ENCODE results near the gene TBC1D16.

TBC1D16 gene

DNA sequence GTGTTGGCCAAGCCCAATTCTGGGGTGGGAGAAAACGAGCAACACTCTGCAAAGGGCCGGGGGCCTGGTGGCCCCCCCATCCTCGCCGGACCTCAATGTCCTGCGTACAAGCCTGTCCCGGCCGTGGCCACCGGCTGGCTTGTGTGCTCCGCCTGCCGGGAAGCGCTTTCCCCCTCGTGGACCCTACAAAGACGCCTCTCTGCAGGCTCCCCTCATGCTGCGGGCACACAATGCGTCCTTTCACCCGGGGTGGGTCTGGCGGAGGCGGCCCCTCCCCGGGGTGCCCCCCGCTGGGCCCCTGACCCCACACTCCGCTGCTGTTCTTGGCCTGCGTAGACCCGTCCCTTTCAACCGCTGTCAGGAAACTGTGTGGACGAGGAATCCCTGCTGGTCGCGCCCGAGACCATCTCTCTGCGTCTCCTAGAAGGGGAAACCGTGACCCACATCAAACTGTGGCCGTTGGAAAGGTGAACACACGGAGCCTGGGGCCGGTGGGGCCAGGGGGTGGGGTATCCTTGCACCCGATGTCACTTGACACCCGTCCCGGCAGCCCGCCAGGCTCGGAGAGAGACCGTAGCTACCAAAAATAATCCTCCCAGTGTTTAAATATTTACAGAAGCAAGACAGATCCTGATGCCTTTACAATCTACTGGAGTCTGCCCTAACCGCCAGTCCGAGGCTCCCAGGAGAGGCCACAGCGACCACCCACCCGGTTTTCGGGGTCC is 43.6 kb downstream of the TBC1D16 start:
- Histone ChIP-seq H3K27me3 (ENCODE audit: control insufficient read depth, insufficient read depth, low read length) (no peaks in the 10 kb centered on the region), H3K9ac (ENCODE audit: low read length) (no peak overlapping the region), H3K36me3 (ENCODE audit: control insufficient read depth, insufficient read depth, low read length) (no peaks in the 10 kb centered on the region), H3K27ac (ENCODE audit: low read depth, low read length) (no peak overlapping the region), H3K4me3 (ENCODE audit: low read length) (peak overlapping the region; percentile 65), H3K4me1 (ENCODE audit: control insufficient read depth, insufficient read depth, low read length) (peaks cover 18% of the 10 kb centered on the region)

DNA sequence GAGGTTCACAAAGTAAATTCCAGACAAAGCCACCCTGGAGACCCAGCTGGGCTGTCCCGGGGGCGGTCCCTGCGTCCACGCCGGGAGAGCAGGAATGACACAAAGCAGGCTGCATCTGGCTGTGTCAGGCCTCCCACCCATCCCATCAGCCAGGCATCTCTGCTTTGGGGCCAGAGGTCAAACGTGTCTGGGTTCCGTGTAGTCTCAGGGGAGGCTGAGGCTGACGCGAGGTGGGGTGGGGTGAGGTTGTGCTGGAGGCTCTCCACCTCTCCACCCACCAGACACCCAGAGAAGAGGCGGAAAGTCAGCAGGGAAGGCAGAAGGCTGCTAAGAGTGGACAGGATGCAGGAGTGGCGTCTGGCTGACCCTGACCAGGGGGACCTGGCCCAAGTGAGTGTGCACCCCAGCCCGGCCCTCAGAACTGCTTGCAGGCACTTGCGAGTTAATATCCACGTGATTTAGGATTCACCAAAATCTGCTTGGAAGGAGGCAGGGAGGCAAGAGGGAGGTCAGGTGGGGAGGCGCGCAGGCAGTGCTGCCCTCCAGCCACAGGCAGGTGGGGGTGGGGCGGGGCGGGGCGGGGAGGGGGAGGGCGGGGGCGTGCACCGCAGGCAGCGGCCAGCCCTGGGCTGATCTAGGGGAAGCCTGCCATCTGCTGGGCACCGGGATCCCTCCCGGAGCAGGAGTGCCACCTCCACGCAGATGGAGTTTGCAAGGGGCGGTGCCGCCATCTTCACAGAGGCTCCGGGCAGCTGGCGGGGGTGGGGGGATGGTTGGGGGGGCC is 44.3 kb downstream of the TBC1D16 start:
- Histone ChIP-seq H3K9ac (ENCODE audit: low read length) (no peak overlapping the region), H3K4me3 (ENCODE audit: low read length) (peak overlapping the region; percentile 65), H3K27ac (ENCODE audit: low read depth, low read length) (no peak overlapping the region), H3K4me1 (ENCODE audit: control insufficient read depth, insufficient read depth, low read length) (peaks cover 18% of the 10 kb centered on the region), H3K36me3 (ENCODE audit: control insufficient read depth, insufficient read depth, low read length) (no peaks in the 10 kb centered on the region), H3K27me3 (ENCODE audit: control insufficient read depth, insufficient read depth, low read length) (no peaks in the 10 kb centered on the region)

DNA sequence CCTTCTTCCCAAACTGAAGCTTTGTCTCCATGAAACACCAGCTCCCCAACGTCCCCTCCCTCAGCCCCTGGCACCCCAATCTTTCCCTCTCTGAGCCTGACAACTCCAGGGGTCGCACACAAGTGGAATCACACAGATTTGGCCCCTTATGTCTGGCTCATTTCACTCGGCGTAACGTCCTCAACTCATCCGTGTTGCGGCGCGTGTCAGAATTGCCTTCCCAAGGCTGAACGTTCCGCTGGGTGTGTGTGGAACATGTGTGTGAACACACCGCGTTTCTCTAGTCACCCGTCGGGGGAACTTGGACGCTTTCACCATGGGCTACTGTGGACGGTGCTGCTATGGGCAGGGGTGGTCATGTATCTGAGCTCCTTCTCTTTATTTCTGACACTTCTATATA is 45.0 kb downstream of the TBC1D16 start:
- Histone ChIP-seq H3K27ac (ENCODE audit: low read depth, low read length) (no peak overlapping the region), H3K4me1 (ENCODE audit: control insufficient read depth, insufficient read depth, low read length) (peaks cover 18% of the 10 kb centered on the region), H3K9ac (ENCODE audit: low read length) (no peak overlapping the region), H3K4me3 (ENCODE audit: low read length) (no peak overlapping the region), H3K27me3 (ENCODE audit: control insufficient read depth, insufficient read depth, low read length) (no peaks in the 10 kb centered on the region), H3K36me3 (ENCODE audit: control insufficient read depth, insufficient read depth, low read length) (no peaks in the 10 kb centered on the region)

DNA sequence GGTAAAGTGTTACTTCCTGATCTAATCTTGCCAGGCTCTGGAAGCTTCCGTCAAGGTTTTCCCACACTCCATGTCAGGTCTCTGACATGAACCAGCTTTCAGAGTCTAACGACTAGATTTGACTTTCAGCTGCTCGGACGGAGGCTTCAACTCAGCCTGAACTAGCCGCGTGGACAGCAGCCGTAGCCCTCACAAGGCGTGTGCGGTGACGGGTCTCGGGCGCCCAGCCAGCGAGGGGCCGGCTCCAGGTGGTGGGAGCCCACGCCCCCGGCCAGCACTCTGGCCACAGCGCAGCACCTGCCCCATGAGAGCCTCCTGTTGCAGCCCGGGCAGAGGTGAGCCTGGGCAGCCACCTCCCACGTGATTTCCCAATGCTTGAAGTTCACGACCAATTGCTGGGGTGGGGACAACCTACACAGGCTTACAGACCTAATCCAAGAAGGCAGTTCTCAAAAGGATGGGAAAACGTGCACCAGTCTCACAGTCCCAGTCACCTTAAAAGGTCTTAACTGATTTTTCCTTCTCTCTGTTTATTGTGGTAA is 45.5 kb downstream of the TBC1D16 start:
- Histone ChIP-seq H3K36me3 (ENCODE audit: control insufficient read depth, insufficient read depth, low read length) (no peaks in the 10 kb centered on the region), H3K4me3 (ENCODE audit: low read length) (no peak overlapping the region), H3K9ac (ENCODE audit: low read length) (no peak overlapping the region), H3K27ac (ENCODE audit: low read depth, low read length) (no peak overlapping the region), H3K27me3 (ENCODE audit: control insufficient read depth, insufficient read depth, low read length) (no peaks in the 10 kb centered on the region), H3K4me1 (ENCODE audit: control insufficient read depth, insufficient read depth, low read length) (peaks cover 18% of the 10 kb centered on the region)

DNA sequence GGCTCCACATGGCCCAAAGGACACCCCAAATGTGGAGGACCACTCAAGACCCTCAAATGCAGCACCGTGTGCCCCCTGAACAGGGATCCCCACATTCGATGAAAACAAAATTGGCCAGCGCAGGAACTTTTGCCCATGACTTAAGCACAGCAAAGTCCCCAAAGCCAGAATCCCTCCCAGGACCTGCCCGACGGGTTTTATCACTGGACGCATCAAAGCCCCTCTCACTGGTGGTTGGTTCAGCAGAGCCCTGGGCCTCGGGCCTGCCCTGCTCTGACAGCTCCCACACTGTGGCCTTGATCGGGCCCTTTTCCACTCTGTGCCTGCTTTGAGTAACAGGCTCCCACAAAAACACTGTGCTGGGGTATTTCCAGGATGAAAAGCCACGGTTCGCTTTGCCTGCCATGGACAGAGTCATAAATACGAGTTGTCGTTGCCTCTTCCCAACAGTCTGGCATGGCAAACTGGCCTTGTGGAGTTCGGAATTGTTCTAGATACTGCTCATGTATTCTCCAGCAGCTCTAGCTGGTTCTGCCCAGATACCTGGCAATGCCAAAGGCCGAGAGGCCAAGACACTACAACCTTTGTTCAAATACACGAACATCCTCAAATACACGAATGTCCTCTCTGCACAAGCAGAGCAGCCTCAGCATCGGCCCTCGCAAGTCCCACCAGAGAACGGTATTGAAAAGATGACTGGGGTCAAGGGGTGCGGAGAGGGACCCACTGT is 46.4 kb downstream of the TBC1D16 start:
- H3K27me3 ChIP-seq (ENCODE audit: control insufficient read depth, insufficient read depth, low read length): no peaks in the 10 kb centered on the region
- no peak overlapping the region for H3K9ac ChIP-seq (ENCODE audit: low read length)
- H3K36me3 ChIP-seq (ENCODE audit: control insufficient read depth, insufficient read depth, low read length): no peaks in the 10 kb centered on the region
- H3K4me3 ChIP-seq (ENCODE audit: low read length): no peak overlapping the region
- H3K27ac ChIP-seq (ENCODE audit: low read depth, low read length): no peak overlapping the region
- peaks cover 18% of the 10 kb centered on the region for H3K4me1 ChIP-seq (ENCODE audit: control insufficient read depth, insufficient read depth, low read length)

DNA sequence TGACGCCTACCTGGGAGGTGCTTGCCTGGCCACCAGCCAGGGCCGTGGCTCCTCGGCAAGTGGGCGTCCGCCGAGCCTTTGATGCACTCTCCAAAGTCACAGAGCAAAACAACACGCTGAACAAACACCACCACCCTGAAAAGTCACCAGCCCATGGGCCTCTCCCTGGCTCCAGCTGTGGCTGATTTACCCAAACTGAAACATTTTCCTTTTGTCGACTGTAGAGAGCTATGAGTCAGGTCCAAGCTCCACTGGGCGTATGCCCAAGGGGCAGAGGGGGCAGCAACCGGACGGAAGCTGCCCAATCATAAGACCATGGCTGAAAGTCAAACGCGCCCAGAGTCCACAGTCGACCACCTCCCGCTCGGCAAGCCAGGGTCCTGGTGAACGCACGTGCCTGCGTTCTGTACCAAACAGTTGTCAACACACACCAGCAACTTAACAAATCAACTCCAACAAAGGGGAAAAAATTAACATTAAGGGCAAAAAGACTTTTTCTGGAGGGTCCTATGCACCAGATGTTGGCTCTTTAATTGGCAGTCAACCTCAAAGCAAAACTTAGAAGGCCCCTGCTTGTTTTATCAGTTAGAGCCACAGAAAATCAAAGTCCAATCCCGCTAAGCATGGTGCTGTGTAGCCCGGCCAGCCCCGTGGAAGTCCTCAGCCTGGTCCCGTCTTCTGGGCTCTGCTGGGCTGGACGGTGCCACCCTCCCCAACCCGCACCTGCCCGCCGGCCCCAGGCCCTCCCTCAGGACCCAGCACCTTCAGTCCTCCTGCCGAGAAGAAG is 47.3 kb downstream of the TBC1D16 start:
- Histone ChIP-seq H3K4me1 (ENCODE audit: control insufficient read depth, insufficient read depth, low read length) (peaks cover 17% of the 10 kb centered on the region), H3K27ac (ENCODE audit: low read depth, low read length) (no peak overlapping the region), H3K36me3 (ENCODE audit: control insufficient read depth, insufficient read depth, low read length) (no peaks in the 10 kb centered on the region), H3K9ac (ENCODE audit: low read length) (no peak overlapping the region), H3K4me3 (ENCODE audit: low read length) (no peak overlapping the region), H3K27me3 (ENCODE audit: control insufficient read depth, insufficient read depth, low read length) (no peaks in the 10 kb centered on the region)

DNA sequence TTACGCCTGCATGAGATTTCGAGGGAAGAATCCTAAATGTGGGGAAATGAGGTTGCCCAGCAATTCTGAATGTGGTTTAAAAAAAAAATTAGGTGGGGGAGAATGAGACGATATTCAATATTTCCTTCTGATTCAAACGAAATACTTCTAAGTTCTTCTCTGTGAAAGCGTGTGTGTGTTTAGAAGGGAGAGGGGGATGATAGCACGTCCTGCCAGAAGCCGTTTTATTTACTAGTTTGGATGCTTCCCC is 47.8 kb downstream of the TBC1D16 start:
- Histone ChIP-seq H3K4me1 (ENCODE audit: control insufficient read depth, insufficient read depth, low read length) (peaks cover 12% of the 10 kb centered on the region), H3K36me3 (ENCODE audit: control insufficient read depth, insufficient read depth, low read length) (no peaks in the 10 kb centered on the region), H3K27me3 (ENCODE audit: control insufficient read depth, insufficient read depth, low read length) (no peaks in the 10 kb centered on the region), H3K9ac (ENCODE audit: low read length) (no peak overlapping the region), H3K27ac (ENCODE audit: low read depth, low read length) (no peak overlapping the region), H3K4me3 (ENCODE audit: low read length) (no peak overlapping the region)

DNA sequence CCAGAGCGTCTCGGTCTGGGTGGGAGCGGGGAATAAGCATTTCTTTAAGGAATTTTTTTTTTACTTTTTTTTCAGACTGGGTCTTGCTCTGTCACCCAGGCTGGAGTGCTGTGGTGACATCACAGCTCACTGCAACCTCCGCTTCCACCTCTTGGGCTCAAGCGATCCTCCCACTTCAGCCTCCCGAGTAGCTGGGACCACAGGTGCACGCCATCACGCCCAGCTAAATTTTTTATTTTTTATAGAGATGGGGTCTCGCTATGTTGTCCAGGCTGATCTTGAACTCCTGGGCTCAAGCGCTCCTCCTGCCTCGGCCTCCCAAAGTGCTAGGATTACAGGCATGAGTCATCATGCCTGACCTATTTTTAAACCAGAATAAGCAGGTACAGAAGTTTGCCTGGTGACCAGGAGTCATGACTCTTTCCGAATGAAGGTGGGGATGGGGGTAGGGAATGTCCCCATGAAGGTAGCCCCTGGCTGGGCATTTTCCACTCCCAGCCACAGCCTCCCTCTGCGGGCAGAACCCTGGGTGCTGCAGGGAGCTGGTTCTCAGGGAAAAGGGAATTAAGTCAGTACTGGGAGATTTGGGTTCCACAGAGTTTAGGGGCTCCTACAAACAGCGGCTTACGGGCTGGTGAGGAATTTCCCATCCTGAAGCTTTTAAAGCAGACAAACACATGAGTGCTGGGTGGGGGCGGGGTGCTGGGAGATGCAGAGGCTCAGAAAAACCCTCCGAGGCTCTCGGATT is 48.3 kb downstream of the TBC1D16 start:
- H3K9ac ChIP-seq (ENCODE audit: low read length): no peak overlapping the region

DNA sequence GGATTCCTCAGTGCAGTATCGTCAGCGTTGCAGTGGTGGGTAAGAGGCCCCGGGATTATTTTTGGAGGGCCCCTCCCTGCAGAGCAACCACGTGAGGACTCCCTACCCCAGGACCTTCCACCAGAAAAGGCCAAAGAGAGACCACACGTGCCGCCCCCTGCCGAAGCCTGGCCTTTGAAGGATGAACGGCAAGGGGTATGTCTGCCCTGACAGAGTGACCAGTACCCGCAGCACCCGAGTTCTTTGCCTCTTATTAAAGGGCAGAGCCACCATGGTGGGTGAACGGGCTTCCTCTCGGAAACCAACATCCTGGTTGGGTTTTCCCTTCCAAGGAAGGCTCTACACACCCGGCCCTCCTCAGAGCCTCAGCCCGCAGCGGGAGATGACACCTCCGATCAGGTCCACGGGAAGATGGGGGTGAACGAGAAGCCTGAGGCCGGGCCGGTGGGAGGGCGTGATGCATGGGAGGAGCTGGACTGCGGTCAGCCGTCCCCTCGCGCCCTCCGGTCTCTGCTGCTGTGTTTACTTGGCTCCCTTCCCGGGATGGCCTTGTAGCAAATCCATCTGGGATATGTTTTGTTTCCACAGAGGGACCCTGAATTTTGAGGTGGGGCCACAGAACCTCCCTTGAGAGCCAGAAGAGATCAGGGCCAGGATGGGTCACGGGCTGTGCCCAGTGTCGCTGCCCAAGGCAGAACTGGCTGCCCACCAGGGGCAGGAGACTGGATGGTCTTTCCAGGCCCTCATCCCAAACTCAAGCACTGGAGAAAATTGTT is 49.1 kb downstream of the TBC1D16 start:
- Histone ChIP-seq H3K36me3 (ENCODE audit: control insufficient read depth, insufficient read depth, low read length) (no peaks in the 10 kb centered on the region), H3K4me1 (ENCODE audit: control insufficient read depth, insufficient read depth, low read length) (peaks cover 9% of the 10 kb centered on the region), H3K27me3 (ENCODE audit: control insufficient read depth, insufficient read depth, low read length) (no peaks in the 10 kb centered on the region), H3K9ac (ENCODE audit: low read length) (no peak overlapping the region), H3K27ac (ENCODE audit: low read depth, low read length) (no peak overlapping the region), H3K4me3 (ENCODE audit: low read length) (no peak overlapping the region)

More for the DNA sequence above, 48.3 kb downstream of the TBC1D16 start:
- peaks cover 7% of the 10 kb centered on the region for H3K4me1 ChIP-seq (ENCODE audit: control insufficient read depth, insufficient read depth, low read length)
- no peaks in the 10 kb centered on the region for H3K27me3 ChIP-seq (ENCODE audit: control insufficient read depth, insufficient read depth, low read length)
- H3K4me3 ChIP-seq (ENCODE audit: low read length): no peak overlapping the region
- no peak overlapping the region for H3K27ac ChIP-seq (ENCODE audit: low read depth, low read length)
- H3K36me3 ChIP-seq (ENCODE audit: control insufficient read depth, insufficient read depth, low read length): no peaks in the 10 kb centered on the region

DNA sequence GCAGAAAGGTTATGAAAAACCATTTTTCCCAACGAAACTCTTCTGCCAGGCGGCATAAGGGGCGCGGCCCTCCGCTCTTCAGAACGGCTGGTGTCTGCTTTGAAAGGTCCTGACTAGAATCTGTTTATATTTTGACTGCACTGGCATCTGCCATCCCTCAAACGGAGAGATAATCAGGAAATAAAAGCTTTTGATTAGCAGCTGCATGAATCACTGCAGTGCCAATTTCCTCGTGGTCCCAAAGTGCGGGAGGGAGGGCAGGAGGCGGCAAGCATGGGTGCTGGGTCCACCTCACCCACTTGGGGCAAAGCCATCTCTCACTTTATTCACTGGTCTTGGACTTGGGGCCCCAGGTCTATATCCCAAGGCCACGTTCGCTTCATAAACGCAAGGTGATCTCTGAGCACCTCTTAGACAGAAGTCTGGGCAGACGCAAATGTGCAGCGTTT is 49.7 kb downstream of the TBC1D16 start:
- no peak overlapping the region for H3K4me3 ChIP-seq (ENCODE audit: low read length)
- no peaks in the 10 kb centered on the region for H3K27me3 ChIP-seq (ENCODE audit: control insufficient read depth, insufficient read depth, low read length)
- no peak overlapping the region for H3K9ac ChIP-seq (ENCODE audit: low read length)
- no peaks in the 10 kb centered on the region for H3K36me3 ChIP-seq (ENCODE audit: control insufficient read depth, insufficient read depth, low read length)
- no peak overlapping the region for H3K27ac ChIP-seq (ENCODE audit: low read depth, low read length)
- H3K4me1 ChIP-seq (ENCODE audit: control insufficient read depth, insufficient read depth, low read length): peaks cover 8% of the 10 kb centered on the region

DNA sequence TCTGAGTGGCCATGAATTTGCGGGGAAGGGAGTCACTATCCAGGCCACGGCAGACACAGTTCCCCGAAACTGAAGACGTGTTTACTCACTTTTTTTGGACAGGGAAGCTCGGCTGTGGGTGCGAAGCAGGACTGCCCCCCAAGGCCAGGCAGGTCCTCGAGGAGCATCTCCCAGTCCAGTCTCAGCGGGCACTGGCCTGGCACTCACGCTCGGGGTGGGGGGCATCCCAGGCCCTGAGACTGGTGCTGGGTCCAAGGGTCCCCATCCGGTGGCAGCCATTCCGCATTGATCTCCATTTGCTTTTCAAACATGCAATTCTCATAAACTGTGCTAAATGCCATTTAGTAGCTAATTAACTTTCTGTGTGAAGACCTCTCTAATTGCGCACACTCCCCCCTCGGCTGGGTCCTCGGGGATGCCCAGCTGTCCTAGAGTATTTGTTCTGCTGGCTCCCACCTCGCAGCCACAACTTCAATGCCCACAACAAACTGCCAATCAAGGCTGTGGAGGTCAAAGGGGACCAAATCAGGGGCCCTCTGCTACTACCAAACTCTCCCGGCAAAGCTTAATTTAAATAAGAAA is 50.2 kb downstream of the TBC1D16 start:
- Histone ChIP-seq H3K27me3 (ENCODE audit: control insufficient read depth, insufficient read depth, low read length) (no peaks in the 10 kb centered on the region), H3K9ac (ENCODE audit: low read length) (no peak overlapping the region), H3K4me1 (ENCODE audit: control insufficient read depth, insufficient read depth, low read length) (peaks cover 8% of the 10 kb centered on the region), H3K27ac (ENCODE audit: low read depth, low read length) (no peak overlapping the region), H3K4me3 (ENCODE audit: low read length) (no peak overlapping the region), H3K36me3 (ENCODE audit: control insufficient read depth, insufficient read depth, low read length) (no peaks in the 10 kb centered on the region)
